OCI-LY1 (cell line): ENCODE results near the gene SLC31A1.
A peak's percentile ranks its signal among the peaks of the same experiment; 100 is the strongest.

Source experiments
- H2AFZ ChIP-seq: fragments of 200-600 bp; sonication (generic), shearing (Covaris generic); 2 replicates; pipeline ENCODE4 v1.6.0; 2014; ENCODE audit warnings: antibody characterized with exemption, mild to moderate bottlenecking, low read length
- H3F3A ChIP-seq: fragments of 200-600 bp; sonication (generic), shearing (Covaris generic); 2 replicates; pipeline ENCODE4 v1.6.0; 2014; ENCODE audit warnings: mild to moderate bottlenecking, antibody characterized with exemption, low read length, moderate library complexity; ENCODE audit not compliant: insufficient read depth
- H3K27ac ChIP-seq: fragments of 200-600 bp; sonication (generic); 2 replicates; pipeline ENCODE4 v1.5.1; 2014; ENCODE audit warnings: low read length, mixed run types, mild to moderate bottlenecking, low read depth; ENCODE audit not compliant: poor library complexity, severe bottlenecking
- H3K27me3 ChIP-seq: fragments of 200-600 bp; sonication (generic); 2 replicates; pipeline ENCODE4 v1.6.0; 2014; ENCODE audit warnings: antibody characterized with exemption, mild to moderate bottlenecking, low read length, moderate library complexity; ENCODE audit not compliant: insufficient read depth
- H3K36me3 ChIP-seq: fragments of 200-600 bp; sonication (generic); 2 replicates; pipeline ENCODE4 v1.6.1; 2014; ENCODE audit warnings: mild to moderate bottlenecking, antibody characterized with exemption, low read length, moderate library complexity, mixed read lengths; ENCODE audit not compliant: insufficient read depth
- H3K4me1 ChIP-seq: fragments of 200-600 bp; sonication (generic); 2 replicates; pipeline ENCODE4 v1.5.1; 2014; ENCODE audit warnings: mild to moderate bottlenecking, low read length, moderate library complexity; ENCODE audit not compliant: insufficient read depth, severe bottlenecking
- H3K4me2 ChIP-seq: fragments of 200-600 bp; sonication (generic), shearing (Covaris generic); 2 replicates; pipeline ENCODE4 v1.6.1; 2014; ENCODE audit warnings: low read length
- H3K4me3 ChIP-seq: fragments of 200-600 bp; sonication (generic); 2 replicates; pipeline ENCODE4 v1.5.1; 2014; ENCODE audit warnings: low read length, low read depth, mild to moderate bottlenecking, mixed read lengths; ENCODE audit not compliant: poor library complexity, severe bottlenecking
- H3K79me2 ChIP-seq: fragments of 200-600 bp; shearing (Covaris generic); 2 replicates; pipeline ENCODE4 v1.6.1; 2016; ENCODE audit warnings: mixed run types, low read length, mixed read lengths; ENCODE audit not compliant: insufficient read depth
- H3K9ac ChIP-seq: fragments of 200-600 bp; sonication (generic), shearing (Covaris generic); 2 replicates; pipeline ENCODE4 v1.6.1; 2014; ENCODE audit warnings: mild to moderate bottlenecking, low read length, mixed read lengths
- H3K9me2 ChIP-seq: fragments of 200-600 bp; sonication (generic), shearing (Covaris generic); 2 replicates; pipeline ENCODE4 v1.6.1; 2014; ENCODE audit warnings: low read depth, mild to moderate bottlenecking, low read length, mixed read lengths
- H3K9me3 ChIP-seq: fragments of 200-600 bp; shearing (Covaris generic); 2 replicates; pipeline ENCODE4 v1.6.1; 2014; ENCODE audit warnings: low read length, mixed read lengths
- H4K20me1 ChIP-seq: fragments of 200-600 bp; sonication (generic), shearing (Covaris generic); 2 replicates; pipeline ENCODE4 v1.6.0; 2016; ENCODE audit warnings: mild to moderate bottlenecking, low read length; ENCODE audit not compliant: insufficient read depth
- CTCF ChIP-seq: fragments of 200-600 bp; sonication (generic), shearing (Covaris generic); IDR thresholded peaks from 2 replicates; pipeline ENCODE4 v1.5.1; 2017; ENCODE audit warnings: mild to moderate bottlenecking, antibody characterized with exemption, low read length, moderate library complexity, mixed read lengths
- EZH2 ChIP-seq: fragments of 200-600 bp; sonication (generic), shearing (Covaris generic); IDR thresholded peaks from 2 replicates; pipeline ENCODE4 v1.8.0; 2017; ENCODE audit warnings: borderline replicate concordance, mixed run types, mild to moderate bottlenecking, antibody characterized with exemption, low read length, moderate library complexity, mixed read lengths

Gene SLC31A1

GRCh38 chr9:113299800-113300292 is 78.5 kb downstream of the SLC31A1 start:
- H3K9me2 ChIP-seq: no peaks in the 10 kb centered on the region
- no peak overlapping the region for H3K27ac ChIP-seq
- H2AFZ ChIP-seq: no peak overlapping the region
- H3K36me3 ChIP-seq: no peaks in the 10 kb centered on the region; the same call in 1 of the 2 replicates
- H3K9ac ChIP-seq: no peak overlapping the region
- no peaks in the 10 kb centered on the region for H3F3A ChIP-seq
- H3K4me3 ChIP-seq: no peak overlapping the region
- no peak overlapping the region for H3K4me2 ChIP-seq
- TF ChIP-seq CTCF: no peak
- no peak for TF ChIP-seq EZH2
- no peaks in the 10 kb centered on the region for H3K9me3 ChIP-seq
- peaks cover 7% of the 10 kb centered on the region for H3K4me1 ChIP-seq
- H3K79me2 ChIP-seq: no peaks in the 10 kb centered on the region
- peaks cover 4% of the 10 kb centered on the region for H3K27me3 ChIP-seq
- no peaks in the 10 kb centered on the region for H4K20me1 ChIP-seq

DNA sequence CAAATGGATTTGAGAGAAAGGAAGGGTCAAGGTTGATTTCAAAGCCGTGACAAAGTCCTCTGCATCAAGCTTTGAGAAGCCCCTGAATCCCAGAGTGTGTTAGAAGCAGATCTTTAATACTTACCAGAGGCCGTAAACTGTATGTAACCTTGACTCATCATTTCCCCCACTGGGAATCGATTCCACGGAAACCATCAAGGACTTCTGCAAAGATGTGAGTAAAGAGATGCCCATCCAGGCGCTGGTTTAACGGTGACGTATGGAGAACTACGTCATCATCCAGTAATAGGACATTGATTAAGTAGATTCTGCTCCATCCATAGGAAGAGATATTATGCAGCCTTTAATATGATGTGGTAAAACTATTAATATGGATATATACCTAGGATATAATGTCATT is 80.2 kb downstream of the SLC31A1 start:
- H3K4me1 ChIP-seq: peaks cover 7% of the 10 kb centered on the region
- TF ChIP-seq EZH2 (no peak), CTCF (no peak)
- H3K9me3 ChIP-seq: no peaks in the 10 kb centered on the region
- H4K20me1 ChIP-seq: no peaks in the 10 kb centered on the region
- H3K9me2 ChIP-seq: no peaks in the 10 kb centered on the region
- no peak overlapping the region for H3K4me2 ChIP-seq
- no peak overlapping the region for H3K4me3 ChIP-seq
- H3K79me2 ChIP-seq: no peaks in the 10 kb centered on the region
- no peak overlapping the region for H3K27ac ChIP-seq
- no peaks in the 10 kb centered on the region for H3F3A ChIP-seq
- H3K36me3 ChIP-seq: no peaks in the 10 kb centered on the region
- no peak overlapping the region for H3K9ac ChIP-seq
- H2AFZ ChIP-seq: no peak overlapping the region
- peaks cover 4% of the 10 kb centered on the region for H3K27me3 ChIP-seq

DNA sequence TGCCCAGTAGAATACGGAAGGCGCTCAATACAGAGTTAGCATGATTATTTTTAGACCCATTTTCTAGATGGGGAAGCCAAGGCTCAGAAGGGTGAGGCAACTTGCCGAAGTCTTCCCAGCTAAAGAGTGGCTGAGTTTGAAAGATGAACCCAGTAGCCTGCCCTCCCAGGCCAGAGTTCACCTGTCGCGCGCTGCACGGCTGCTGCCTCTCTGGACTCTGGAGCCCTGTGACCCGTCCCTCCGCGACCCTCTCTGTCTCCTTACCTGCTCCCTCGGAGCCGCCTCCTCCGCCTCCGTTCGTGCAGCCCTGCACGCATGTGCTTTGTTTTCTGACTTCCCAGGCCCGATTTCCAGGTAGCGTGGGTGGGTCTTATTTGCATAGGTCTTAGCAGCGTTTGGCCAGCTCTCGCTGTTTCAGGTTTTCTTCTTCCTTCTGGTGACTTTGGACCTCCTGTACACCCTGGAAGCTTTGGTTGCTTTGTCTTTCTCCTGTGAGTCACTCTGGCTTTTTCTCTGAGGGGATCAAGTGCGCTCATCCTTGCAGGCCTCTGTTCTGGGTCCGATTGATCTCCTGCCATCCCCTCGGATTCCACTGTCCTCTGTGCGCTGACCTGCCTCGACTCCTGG is 81.6 kb downstream of the SLC31A1 start, which contains the start of gene RNF183:
Gene RNF183 (minus strand): TSS at position 585 of the 627 bp plus-strand sequence. CDS start 5,192 bp downstream, outside the sequence.
- Histone ChIP-seq H3K9ac (no peak within 1 kb of the TSS), H4K20me1 (no peaks in the 10 kb centered on the region), H2AFZ (no peak within 1 kb of the TSS), H3K4me2 (peak within 1 kb of the TSS; percentile 53), H3K27ac (no peak within 1 kb of the TSS), H3K36me3 (no peaks in the 10 kb centered on the region), H3K4me3 (peak within 1 kb of the TSS; percentile 24), H3K79me2 (no peaks in the 10 kb centered on the region), H3K9me2 (no peaks in the 10 kb centered on the region), H3F3A (no peaks in the 10 kb centered on the region), H3K9me3 (no peaks in the 10 kb centered on the region), H3K4me1 (peaks cover 7% of the 10 kb centered on the region), H3K27me3 (peaks cover 4% of the 10 kb centered on the region)
- TF ChIP-seq EZH2 (no peak), CTCF (no peak)
